Stimulated activated CD4-positive, alpha-beta T cell treated with anti-CD3 and anti-CD28 coated beads, TNF-alpha, amount 100 ng/mL, for 24 hours (primary cell): ENCODE measurements around the gene RALGAPA1.

Experiments used
- DNase-seq, 3 experiments: peaks; one replicate each; pipeline ENCODE4 v3.0.0-alpha.2; 2020; ENCODE audit warnings: low read depth in 3 of 3

Gene RALGAPA1

DNA sequence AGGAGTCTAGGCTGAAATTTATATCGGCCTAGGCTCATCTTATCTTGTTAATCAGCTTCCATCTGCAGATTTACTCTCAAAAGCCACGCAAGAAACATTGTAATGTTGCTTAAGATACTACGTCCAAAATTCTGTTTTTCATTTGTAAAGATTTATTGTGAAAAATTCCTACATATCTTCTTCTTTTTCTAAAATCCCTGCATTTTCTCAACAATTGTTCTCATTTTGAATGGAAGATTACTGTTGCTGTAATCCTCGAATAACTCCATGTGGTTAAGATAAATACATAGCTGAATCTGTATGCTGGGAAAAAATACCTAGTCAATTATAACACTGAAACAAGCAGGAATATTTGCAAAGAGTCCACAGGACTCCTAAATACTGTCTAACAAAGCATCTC lies 259.5 kb downstream of the RALGAPA1 start:
- DNase-seq = no peak

DNA sequence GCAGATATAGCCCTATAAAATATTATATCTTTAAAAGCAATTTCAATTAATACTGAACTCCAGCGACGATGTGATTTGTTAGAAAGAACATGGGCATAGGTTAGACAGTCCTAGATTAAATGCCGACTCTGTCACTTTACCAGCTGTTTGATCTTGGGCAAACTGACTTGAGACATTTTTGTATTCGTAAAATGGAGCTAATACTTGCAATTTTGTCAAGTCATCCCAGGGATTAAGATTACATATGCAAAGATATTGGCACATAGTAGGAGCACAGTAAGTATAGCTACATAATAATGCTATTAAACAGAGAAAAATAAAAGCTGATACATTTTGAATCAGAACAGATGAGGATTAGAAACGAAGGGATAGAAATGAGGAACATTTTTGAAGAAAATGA lies 266.1 kb downstream of the RALGAPA1 start:
- no peak for DNase-seq

DNA sequence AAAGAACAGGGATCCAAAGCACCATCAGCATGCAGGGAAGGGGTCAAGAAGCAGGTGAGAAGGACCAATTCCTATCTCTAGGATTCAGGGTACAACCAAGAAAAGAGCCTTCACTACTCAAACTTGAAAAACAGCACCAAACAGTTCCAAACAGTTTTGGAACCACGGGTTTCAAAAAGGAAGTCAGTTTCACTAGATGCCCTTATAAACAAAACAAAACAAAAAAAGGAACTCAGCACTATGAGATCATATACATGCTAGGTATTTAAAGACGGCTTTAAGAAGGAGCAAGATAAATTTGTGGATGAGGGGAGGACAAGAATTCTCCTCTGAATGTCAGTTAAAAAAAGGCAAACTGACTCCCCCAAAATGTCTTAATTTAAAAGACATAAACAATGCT lies 269.1 kb downstream of the RALGAPA1 start:
- no peak for DNase-seq

DNA sequence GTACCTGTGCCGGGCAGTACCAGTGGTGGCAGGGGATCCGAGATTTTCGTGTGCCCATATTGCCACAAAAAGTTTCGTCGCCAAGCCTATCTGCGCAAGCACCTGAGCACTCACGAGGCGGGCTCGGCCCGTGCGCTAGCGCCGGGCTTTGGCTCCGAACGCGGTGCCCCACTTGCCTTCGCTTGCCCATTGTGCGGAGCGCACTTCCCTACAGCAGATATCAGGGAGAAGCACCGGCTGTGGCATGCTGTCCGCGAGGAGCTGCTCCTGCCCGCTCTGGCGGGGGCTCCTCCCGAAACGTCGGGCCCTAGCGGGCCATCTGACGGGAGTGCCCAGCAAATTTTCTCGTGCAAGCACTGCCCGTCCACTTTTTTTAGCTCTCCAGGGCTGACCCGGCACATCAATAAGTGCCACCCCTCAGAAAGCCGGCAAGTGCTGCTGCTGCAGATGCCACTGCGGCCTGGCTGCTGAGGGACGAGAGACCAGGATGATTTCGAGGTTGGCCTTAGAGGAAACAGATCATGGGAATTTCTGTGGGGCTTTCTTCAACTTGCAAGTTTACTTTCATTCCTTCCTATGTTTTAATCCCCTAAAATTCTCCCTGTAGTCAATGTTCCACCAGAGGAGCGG lies 273.5 kb downstream of the RALGAPA1 start:
- no peak for DNase-seq

DNA sequence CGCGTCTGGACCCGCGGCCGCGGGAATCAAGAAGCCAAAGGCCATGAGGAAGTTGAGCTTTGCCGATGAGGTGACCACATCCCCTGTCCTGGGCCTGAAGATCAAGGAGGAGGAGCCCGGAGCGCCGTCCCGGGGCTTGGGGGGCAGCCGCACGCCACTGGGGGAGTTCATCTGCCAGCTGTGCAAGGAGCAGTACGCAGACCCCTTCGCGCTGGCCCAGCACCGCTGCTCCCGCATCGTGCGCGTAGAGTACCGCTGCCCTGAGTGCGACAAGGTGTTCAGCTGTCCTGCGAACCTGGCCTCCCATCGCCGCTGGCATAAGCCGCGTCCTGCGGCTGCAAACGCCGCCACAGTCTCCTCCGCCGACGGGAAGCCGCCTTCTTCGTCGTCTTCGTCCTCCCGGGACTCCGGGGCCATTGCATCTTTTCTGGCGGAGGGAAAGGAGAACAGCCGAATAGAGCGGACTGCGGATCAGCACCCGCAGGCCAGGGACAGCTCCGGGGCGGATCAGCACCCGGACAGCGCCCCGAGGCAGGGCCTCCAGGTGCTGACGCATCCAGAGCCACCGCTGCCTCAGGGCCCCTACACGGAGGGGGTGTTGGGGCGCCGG lies 274.1 kb downstream of the RALGAPA1 start:
- peak in 2 of 3 experiments; percentile 27 to 60 for DNase-seq

DNA sequence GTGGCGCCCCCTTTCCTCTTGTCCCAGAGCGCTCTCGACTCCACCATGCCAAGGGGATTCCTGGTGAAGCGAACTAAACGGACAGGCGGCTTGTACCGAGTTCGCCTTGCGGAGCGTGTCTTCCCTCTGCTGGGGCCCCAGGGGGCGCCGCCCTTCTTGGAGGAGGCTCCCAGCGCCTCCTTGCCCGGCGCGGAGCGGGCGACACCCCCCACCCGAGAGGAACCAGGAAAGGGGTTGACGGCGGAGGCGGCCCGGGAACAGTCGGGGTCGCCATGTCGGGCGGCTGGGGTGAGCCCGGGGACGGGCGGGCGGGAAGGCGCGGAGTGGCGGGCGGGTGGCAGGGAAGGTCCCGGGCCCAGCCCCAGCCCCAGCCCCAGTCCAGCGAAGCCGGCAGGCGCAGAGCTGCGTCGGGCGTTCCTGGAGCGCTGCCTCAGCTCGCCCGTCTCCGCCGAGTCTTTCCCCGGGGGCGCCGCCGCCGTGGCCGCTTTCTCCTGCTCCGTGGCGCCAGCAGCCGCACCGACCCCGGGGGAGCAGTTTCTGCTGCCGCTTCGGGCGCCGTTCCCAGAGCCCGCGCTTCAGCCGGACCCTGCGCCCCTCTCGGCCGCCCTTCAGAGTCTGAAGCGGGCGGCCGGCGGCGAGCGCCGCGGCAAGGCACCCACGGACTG lies 274.8 kb downstream of the RALGAPA1 start:
- DNase-seq = peak in 1 of 3 experiments; percentile 7

DNA sequence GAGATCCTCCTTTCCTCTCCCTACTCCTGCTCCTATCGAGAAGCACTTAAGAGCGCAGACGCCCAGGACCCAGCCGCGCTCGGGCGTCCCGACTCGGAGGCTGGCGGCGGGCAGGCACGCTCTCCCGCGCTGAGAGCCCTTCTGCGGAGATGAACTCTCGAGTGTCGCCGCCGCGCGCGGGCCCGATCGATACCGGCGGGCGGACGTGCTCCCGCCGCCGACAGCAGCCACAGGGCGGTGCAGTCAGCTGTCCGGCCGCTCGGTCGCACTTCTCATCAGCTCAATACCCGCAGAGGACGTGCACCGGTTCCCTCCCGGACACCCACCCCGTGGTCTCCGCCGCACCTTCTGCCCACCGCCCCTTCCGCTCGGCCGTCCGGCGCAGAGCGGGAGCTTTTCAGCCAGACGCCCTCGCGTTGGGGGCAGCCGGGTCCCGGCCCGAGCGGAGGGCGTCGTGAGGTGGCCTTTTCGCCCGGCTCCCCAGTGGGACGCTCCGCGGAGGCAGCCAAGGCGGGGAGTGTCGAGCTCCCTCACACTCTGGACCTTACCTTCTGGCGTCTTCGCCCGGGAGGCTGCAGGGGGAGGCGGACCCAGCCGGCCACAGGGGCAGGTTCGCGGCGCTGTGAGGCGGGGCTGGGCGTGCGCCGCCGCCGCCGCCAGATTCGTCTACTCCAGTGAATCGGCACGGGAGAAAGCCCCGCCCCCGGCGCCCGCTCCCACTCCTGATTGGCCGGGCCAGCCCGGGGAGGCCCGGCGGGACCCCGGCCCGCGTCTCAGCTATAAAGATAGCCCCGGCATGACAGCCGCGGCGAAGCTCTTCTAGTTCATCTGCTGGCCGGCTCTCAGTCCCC lies 275.5 kb downstream of the RALGAPA1 start, which contains the start of gene INSM2:
Gene INSM2, plus strand, starts transcription at position 808 of the 851 bp plus-strand sequence. CDS start 89 bp downstream, outside the sequence.
- DNase-seq = peak; percentile 43 to 80 (median 45)

DNA sequence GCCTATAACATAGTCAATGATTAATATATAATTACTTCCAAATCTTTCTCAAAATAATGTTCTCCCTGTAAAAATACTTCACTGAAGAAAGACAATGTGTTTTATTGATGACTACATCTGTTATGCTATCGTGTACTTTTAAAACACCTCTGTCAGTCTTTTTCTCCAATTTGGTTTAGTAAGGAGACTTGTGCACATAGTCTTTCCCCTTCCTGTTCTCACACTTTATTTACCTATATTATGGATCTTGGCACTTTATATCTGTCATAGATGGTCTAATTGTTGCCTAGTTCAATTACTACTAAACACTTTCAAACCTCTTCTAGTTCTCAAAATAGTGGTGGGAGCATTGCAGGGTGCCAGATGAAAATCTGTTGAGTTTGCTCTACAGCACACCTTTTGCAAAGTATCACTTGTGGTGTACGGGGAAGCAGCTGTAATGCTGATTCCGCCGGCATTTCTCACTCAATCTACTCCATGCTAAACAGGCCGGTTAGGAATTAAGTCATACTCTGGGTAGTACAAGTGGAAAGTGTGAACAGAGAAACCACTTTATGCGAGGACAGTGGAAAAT lies 276.2 kb downstream of the RALGAPA1 start:
- no peak for DNase-seq

DNA sequence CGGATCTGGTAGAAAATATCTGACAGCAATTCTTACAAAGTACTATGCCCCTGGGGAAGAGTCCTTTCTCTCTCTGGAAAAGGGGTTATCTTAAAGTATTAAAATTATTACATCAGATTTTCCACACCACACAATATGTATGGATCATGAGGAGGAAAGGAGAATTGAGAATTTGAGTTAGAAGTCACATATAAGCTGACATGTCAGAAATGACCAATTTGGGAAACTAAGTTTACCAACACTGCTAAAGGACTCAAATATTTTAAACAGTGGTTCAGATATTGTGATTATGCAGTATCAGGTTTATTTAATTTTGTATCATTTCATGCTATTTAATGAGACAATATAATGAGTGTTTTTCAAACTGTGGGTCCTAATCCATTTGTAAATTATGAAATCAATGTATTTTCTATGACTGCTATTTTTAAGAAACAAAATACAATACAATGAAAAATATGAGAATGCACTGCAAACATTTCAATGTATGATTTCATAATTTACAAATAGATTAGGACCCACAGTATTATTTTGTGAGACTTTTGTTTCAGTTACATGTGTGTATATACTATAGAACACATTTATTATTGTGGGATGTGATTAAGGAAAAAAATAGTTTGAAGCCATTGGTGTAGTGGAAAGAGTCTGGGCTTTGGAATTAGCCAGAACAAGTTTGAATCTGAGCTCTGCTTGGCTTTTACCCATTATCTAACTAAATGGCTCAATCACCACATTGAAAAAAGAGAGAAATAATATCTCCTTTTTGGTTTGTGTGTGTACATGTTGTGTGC lies 276.9 kb downstream of the RALGAPA1 start:
- DNase-seq = no peak

DNA sequence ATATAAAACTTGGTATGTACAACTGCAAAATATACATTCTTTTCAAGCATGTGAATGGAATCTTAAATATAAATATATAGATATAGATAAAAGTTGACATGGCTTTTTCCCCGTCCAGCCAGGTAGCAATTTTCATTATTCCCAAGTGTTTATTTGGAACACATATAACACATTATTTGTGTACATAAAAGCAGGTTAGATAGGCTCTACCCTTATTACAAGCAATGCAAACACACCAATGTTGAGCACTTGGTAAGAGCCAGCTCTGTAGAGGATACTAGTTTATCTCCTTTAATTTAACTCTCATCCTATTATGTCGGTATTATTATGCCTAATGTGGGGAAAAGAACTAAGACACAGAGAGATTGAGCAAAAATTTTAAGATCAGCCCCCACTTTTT lies 282.1 kb downstream of the RALGAPA1 start:
- no peak for DNase-seq

DNA sequence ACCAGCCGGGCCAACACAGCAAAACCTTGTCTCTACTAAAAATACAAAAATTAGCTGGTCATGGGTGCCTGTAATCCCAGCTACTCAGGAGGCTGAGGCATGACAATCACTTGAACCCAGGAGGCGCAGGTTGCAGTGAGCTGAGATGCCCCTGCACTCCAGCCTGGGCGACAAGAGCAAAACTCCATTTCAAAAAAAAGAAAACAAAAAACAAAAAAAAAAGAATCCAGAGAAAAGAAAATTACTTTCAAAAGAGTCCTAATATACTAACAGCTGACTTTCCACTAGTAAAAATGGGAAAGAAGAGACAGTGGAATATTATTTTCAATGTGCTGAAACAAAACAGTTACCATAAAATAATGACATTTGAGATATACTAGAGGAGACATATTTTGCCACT lies 283.4 kb downstream of the RALGAPA1 start:
- no peak for DNase-seq

DNA sequence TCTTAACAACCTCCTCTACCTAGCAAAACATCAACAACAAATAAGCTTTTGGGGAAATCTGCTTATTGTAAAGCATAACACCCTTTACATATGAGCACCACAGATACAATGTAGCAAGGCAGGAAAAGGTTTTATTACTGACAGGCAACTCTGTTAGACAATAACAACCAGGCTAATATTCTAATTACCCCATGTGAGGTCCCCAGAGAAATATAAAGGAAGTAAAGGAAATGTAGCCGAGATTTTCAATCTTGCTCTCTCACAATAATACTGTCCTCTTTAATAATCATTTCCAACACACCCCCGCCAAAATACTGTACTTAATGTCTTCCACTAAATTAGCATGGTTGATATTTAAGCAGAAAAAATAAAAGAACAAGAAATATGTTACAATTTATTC lies 289.1 kb downstream of the RALGAPA1 start:
- DNase-seq = no peak

DNA sequence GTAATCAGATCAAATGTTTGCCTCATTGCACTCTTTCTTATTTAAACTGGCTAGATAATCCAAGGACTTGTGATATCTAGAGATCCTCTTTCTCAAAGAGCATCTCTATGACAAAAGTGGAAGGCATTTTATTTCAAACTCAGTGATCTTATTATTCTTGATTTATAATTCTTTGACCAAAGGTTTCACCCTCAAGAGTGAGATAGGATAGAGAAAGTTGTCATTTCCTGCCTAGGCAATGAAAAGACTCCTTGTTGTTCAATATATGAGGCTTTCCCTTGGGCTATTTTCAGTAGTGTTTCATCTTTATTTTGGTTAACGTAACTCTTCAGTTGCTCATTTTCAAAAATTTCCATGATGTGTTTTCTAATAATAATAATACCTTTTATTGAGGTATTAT lies 293.2 kb downstream of the RALGAPA1 start:
- DNase-seq = no peak

DNA sequence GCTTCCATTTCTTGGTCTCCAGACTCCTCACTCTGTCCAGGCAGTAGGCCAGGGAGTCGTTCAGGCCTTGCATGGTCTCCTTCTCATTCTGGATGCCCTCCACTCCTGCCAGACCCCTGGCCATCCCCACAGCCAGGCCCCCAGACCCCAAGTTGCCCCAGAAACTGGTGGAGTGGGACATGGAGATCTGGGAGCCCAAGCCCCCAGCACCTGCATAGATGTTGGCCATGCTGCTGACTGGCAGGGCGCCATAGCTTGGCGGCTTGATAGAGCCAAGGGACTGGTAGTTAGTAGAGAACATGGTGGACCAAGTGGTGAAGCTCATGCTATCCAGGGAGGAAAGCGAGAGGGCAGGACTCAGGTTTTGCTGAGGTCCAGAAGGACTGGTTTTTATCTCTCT lies 296.3 kb downstream of the RALGAPA1 start:
- DNase-seq = no peak

DNA sequence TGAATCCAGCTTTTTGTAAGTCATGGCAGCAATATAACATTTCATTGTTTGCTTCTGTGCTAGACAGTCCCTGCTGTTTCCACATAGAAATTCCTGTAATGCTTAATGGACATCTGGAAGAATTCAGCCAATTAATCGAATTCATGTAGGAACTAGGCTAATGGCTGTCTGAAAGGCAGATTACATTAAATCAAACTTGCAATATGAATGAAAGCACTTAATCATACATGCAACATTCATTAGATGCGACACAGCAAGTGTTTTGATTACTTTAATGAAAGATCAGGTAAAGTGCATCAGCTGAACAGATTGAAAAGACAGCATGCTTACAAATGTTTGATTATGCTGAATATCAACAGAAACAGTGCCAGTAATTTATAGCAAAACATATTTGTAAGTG lies 299.2 kb downstream of the RALGAPA1 start:
- no peak for DNase-seq

DNA sequence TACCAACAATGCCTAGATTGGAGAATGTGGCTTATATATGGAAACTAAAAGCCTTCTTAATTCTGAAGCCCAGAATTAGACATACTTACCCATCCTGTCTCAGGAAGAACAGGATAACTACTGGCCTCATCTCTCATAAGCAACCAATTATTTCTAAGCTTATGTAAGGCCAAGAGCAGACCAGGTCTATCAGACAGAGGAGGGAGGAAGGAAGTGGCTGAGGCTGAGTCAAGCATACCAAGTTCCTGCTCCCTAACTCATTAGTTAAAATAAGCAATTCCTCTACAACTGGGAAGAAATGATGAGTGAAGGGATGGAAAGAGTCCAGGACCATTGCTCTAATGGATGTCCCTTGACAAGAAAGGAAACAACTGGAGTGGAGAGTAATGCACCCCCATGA lies 302.2 kb downstream of the RALGAPA1 start:
- no peak for DNase-seq

DNA sequence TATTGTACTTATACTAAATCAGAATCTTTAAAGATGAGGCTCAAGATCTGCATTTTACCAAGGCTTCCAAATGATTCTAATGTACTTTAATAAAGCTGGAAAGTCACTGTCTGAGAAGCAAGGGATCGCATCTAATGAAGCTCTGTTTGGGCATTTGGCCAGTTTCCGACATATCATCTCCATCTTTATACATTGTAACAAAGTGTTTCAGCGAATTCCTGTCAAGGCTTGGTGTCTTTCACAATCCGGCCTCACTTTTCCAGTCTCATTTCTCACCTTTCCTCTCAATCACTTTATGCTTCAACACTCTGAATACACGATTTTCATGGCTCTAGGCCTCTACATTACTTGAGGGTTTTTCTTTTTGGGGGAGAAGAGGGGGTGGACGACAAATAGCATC lies 302.6 kb downstream of the RALGAPA1 start:
- DNase-seq = no peak

DNA sequence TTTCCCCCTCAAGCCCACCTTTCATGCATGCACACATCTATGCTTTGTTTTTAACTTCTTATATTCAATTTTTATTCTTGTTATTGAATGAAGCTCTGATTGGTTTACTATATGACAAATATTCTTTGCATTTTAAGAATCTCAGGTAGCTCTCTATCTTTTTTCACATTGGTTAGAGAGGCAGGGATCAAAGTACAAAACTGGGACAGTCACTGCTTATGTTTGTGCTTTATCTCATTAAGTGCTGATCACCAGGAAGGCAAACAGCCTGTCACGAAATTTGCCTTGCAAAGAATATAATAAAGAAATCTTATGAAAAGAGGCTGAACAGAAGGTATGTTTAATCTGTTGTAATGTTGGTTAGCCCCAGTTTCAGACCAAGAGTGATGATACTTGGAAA lies 304.8 kb downstream of the RALGAPA1 start:
- no peak for DNase-seq

DNA sequence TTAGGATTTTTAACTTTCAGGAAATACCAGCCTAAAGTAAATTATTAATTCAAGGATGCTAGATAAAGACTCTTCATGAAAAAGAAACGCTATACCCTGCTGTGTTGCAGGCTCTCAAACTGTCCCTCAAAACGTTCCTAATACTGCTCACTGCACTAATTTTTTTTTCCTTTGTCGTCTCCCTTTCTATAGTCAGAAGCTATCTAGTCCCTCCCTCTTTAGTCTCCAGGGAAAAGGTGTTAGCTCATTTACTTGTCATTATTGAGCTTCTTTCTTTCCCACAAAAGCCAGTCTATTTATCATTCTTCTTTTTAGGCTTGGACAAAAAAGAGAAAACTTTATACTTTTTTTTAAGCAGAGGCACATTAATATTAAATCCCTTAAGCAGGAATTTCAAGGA lies 305.4 kb downstream of the RALGAPA1 start:
- no peak for DNase-seq

DNA sequence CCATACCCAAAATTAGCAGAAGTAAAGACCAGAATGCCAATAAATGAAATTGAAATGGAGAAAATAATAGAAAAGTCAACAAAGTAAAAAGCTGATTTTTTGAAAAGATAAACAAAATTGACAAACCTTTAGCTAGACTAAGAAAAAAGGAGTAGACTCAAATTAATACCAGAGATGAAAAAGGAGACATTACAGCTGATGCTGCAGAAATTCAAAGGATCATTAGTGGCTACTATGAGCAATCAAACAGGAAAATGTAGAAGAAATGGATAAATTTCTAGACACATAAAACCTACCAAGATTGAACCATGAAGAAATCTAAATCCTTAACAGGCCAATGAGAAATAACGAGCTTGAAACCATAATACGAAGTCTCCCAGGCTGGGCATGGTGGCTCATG lies 309.9 kb downstream of the RALGAPA1 start:
- DNase-seq = no peak

DNA sequence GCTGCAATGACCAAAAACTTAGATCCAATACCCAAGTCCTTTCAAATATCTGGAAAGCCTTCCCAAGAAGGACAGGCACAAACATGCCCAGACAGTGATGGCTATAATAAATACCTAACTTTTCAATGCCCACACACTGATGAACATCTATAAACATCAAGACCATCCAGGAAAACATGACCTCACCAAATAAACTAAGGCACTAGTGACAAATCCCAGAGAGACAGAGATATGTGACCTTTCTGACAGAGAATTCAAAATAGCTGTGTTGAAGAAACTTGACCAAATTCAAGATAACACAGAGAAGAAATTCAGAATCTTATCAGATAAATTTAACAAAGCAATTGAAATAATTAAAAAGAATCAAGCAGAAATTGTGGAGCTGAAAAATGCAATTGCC lies 313.8 kb downstream of the RALGAPA1 start:
- no peak for DNase-seq
